Activated CD4-positive, alpha-beta T cell treated with anti-CD3 and anti-CD28 coated beads for 24 hours (primary cell): Measurements from ENCODE around the gene SNRPN.
"Not testable (repeated sequence)": the region's sequence is repeated elsewhere in the genome, so short reads cannot be mapped to it uniquely, and the experiment has no call there.

Experiments
- DNase-seq, 2 donors: peaks; one replicate each; pipeline ENCODE4 v3.0.0-alpha.2; 2020; ENCODE audit warnings: low read depth in 2 of 2

The SNRPN gene

DNA sequence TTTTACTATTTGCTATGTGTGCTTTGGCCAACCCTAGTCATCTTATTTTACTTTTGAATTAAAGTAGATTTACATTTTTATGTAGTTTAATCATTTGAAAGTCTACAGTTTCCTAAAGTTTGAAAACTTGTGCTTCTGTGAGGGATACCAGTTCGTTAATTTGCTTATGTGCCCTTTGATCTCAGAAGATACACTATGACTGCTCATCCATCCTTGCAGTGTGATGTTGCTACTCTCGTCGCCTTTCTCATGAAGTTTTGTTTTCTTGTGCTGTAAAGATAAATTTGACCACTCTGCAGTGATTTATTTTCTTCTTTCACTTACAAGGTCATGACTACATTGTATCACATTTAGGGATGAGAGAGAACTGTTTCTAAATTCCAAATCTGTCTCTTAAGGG lies 16.3 kb downstream of the SNRPN start:
- no peak for DNase-seq

- DNase-seq, result no peak
Observed at GRCh38 chr15:24971772-24972171, 17.0 kb downstream of the SNRPN start.

- not testable (repeated sequence) for DNase-seq
Observed at GRCh38 chr15:24972707-24973106, 17.9 kb downstream of the SNRPN start.

DNA sequence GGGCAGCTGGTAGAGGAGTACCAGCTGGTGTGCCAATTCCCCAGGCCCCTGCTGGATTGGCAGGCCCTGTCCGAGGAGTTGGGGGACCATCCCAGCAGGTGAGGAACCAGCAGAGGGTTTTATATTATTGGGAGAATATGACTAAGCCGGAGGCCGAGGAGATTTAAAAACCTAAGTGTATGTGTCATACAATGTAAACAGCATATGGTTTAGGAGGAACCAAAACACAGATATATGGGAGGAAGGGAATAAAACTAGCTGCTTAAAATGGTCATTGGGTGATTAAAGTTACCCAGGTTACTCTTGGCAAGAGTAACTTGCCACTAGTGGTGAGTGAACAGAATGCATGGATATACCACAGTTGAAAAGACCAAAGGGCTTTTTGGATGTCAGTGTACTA lies 22.1 kb downstream of the SNRPN start:
- DNase-seq, result no peak

DNA sequence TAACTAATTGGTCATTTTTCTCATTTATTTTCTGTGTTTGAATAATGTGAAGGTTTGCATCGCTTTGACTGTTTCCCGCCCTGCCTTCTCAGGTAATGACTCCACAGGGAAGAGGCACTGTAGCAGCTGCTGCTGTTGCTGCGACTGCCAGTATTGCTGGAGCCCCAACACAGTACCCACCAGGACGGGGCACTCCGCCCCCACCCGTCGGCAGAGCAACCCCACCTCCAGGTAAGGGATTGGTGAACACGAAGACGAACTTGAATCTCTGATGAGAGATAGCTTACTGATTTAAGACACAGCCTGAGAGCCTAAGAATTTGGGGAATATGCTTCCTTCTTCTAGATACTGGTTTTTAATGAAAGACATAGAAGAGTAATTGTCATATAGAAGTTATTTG lies 22.9 kb downstream of the SNRPN start:
- DNase-seq, result no peak

GRCh38 chr15:24985224-24985623 lies 30.4 kb downstream of the SNRPN start:
- no peak for DNase-seq

- no peak for DNase-seq
Observed at GRCh38 chr15:24986653-24987052, 31.9 kb downstream of the SNRPN start.

- DNase-seq, result no peak
Observed at GRCh38 chr15:25019434-25019833, 64.6 kb downstream of the SNRPN start.

- DNase-seq, result no peak
Observed at GRCh38 chr15:25022233-25022632, 67.4 kb downstream of the SNRPN start.
